B cell (primary cell): ENCODE data around the gene TCF25. TPM values are rescaled to one million over a fixed set of nuclear protein-coding genes. Genes with fewer than 3 reads are reported as not detected.
A peak's percentile ranks its signal among the peaks of the same experiment; 100 is the strongest.

ENCODE experiments used
- ATAC-seq: fragments of 200-7000 bp; cut with Tn5 transposase; one replicate; pipeline ENCODE4 v1.10.0; 2021; ENCODE audit warnings: low read depth, mild to moderate bottlenecking, moderate number of reproducible peaks, moderate library complexity
- CTCF ChIA-PET: fragments of 350-600 bp; sonication (Branson Sonifier 250); formaldehyde crosslinking; loops from one replicate; lab custom pipeline; 2021; ENCODE audit warnings: antibody characterized with exemption, inconsistent platforms; lab: Charles Lee
- POLR2A ChIA-PET: fragments of 350-600 bp; sonication (Branson Sonifier 250); formaldehyde crosslinking; loops from one replicate; lab custom pipeline; 2021; ENCODE audit warnings: antibody characterized with exemption; lab: Charles Lee
- DNase-seq: peaks from one replicate; pipeline ENCODE4 v3.0.0; 2013
- H2AFZ ChIP-seq: 2 replicates; pipeline ENCODE4 v1.6.1; 2012; ENCODE audit warnings: mild to moderate bottlenecking, low read depth, low read length; ENCODE audit not compliant: insufficient read depth, poor library complexity, severe bottlenecking
- H3K27ac ChIP-seq, 2 donors: 1 replicate in 1 of 2; 2 replicates in 1 of 2; pipeline ENCODE4 v1.5.1; 2012 to 2013; ENCODE audit warnings: low read length in 2 of 2, mild to moderate bottlenecking in 2 of 2, moderate library complexity in 1 of 2
- H3K27me3 ChIP-seq, 4 experiments: fragments of 200-600 bp in 1 of 4; sonication (generic) in 1 of 4; replicated peaks in 1 of 4; 1 replicate in 2 of 4; 2 replicates in 2 of 4; pipeline versions ENCODE4 v1.6.1 to v1.7.0; 2013 to 2016; ENCODE audit warnings: low read length in 3 of 4, mild to moderate bottlenecking in 2 of 4, mixed read lengths in 1 of 4, moderate library complexity in 1 of 4; ENCODE audit not compliant: insufficient read depth in 4 of 4, control insufficient read depth in 3 of 4; ENCODE audit errors: control extremely low read depth in 1 of 4
- H3K36me3 ChIP-seq, 2 experiments: replicated peaks in 1 of 2; 1 replicate in 1 of 2; 2 replicates in 1 of 2; pipeline versions ENCODE4 v1.6.1 to v1.7.1; 2013; ENCODE audit warnings: low read length in 1 of 2; ENCODE audit not compliant: insufficient read depth in 2 of 2, control insufficient read depth in 1 of 2; ENCODE audit errors: control extremely low read depth in 1 of 2, extremely low read depth in 1 of 2
- H3K4me1 ChIP-seq, 2 donors: fragments of 200-600 bp in 1 of 2; sonication (generic) in 1 of 2; 1 replicate in 1 of 2; 2 replicates in 1 of 2; pipeline versions ENCODE4 v1.5.1 to v1.6.1; 2013 to 2017; ENCODE audit warnings: low read length in 2 of 2; ENCODE audit not compliant: control insufficient read depth in 2 of 2, insufficient read depth in 2 of 2
- H3K4me2 ChIP-seq: replicated peaks from 2 replicates; pipeline ENCODE3; 2012; ENCODE audit warnings: mild to moderate bottlenecking, low read depth, low read length; ENCODE audit not compliant: poor library complexity, severe bottlenecking
- H3K4me3 ChIP-seq, 5 experiments: fragments of 200-600 bp in 1 of 5; sonication (generic) in 1 of 5; 1 replicate in 3 of 5; 2 replicates in 2 of 5; pipeline versions ENCODE4 v1.5.1 to v1.7.0; 2011 to 2016; ENCODE audit warnings: low read length in 4 of 5, mild to moderate bottlenecking in 4 of 5, low read depth in 2 of 5, control low read depth in 1 of 5, moderate library complexity in 1 of 5; ENCODE audit not compliant: insufficient read depth in 1 of 5; ENCODE audit errors: control extremely low read depth in 1 of 5, extremely low read depth in 1 of 5
- H3K79me2 ChIP-seq: fragments of 200-600 bp; sonication (generic); one replicate; pipeline ENCODE4 v1.6.0; 2016; ENCODE audit warnings: low read length; ENCODE audit not compliant: control insufficient read depth, insufficient read depth
- H3K9ac ChIP-seq: fragments of 200-600 bp; sonication (generic); 2 replicates; pipeline ENCODE4 v1.6.1; 2017; ENCODE audit warnings: mild to moderate bottlenecking, low read length, moderate library complexity
- H3K9me3 ChIP-seq, 3 donors: one replicate each; pipeline versions ENCODE4 v1.6.1 to v1.7.1; 2013; ENCODE audit warnings: low read length in 2 of 3; ENCODE audit not compliant: control insufficient read depth in 2 of 3, insufficient read depth in 1 of 3; ENCODE audit errors: control extremely low read depth in 1 of 3
- H4K20me1 ChIP-seq: 2 replicates; pipeline ENCODE4 v1.6.0; 2012; ENCODE audit warnings: mild to moderate bottlenecking, low read length; ENCODE audit not compliant: insufficient read depth, control insufficient read depth, poor library complexity, severe bottlenecking
- H3K27ac Mint-ChIP-seq: one replicate; pipeline ENCODE4 v1.8.0; 2021; ENCODE audit warnings: mixed read lengths
- H3K27me3 Mint-ChIP-seq: one replicate; pipeline ENCODE4 v1.8.0; 2021; ENCODE audit warnings: mixed read lengths
- H3K4me1 Mint-ChIP-seq: one replicate; pipeline ENCODE4 v1.8.0; 2021; ENCODE audit warnings: mixed read lengths
- H3K4me3 Mint-ChIP-seq: one replicate; pipeline ENCODE4 v1.8.0; 2021; ENCODE audit warnings: mixed read lengths
- H3K9me3 Mint-ChIP-seq: one replicate; pipeline ENCODE4 v1.8.0; 2022; ENCODE audit warnings: mixed read lengths; ENCODE audit not compliant: insufficient read depth
- CTCF ChIP-seq: fragments of 200-600 bp; IDR thresholded peaks from one replicate; pipeline ENCODE4 v1.8.0; 2022; ENCODE audit warnings: antibody characterized with exemption, mild to moderate bottlenecking
- EZH2 ChIP-seq: IDR thresholded peaks from 2 replicates; pipeline ENCODE4 v1.6.1; 2012; ENCODE audit warnings: borderline replicate concordance, low read depth, mild to moderate bottlenecking, moderate library complexity, low read length; ENCODE audit not compliant: insufficient read depth, poor library complexity, severe bottlenecking
- WGBS: methylation state at CpG from one replicate; pipeline ENCODE4 v1.1.5; 2013; ENCODE audit warnings: missing lambda C conversion rate; ENCODE audit not compliant: insufficient coverage; 5-methylcytosine and 5-hydroxymethylcytosine counted together
- intact Hi-C: fragments of 100-400 bp; cut with micrococcal nuclease; formaldehyde crosslinking; loops from one replicate; pipeline ENCODE4 v1.10.0; 2022
- polyA plus RNA-seq: library from polyadenylated mRNA; depleted of rRNA; stranded (reverse); fragments of >200 nt; gene quantifications from 2 replicates; pipeline ENCODE4 v1.2.3, GENCODE V29; 2012
- total RNA-seq, 2 donors: library from RNA; stranded (reverse); fragments of 120-200 nt in 1 of 2; gene quantifications; 1 replicate in 1 of 2; 2 replicates in 1 of 2; pipeline versions ENCODE4 v1.2.3 to v1.2.4, GENCODE V29; 2013 to 2022

TCF25 gene
- total and polyA plus RNA-seq, 2 donors (not counting 1 experiment from before 2014, with no cell fraction given), result 200 to 444 TPM

GRCh38 chr16:89949756-89950155 is 76.4 kb downstream of the TCF25 start:
- peak overlapping the region; percentile 68 for H3K9ac ChIP-seq
- peak overlapping the region; percentile 46 to 72 (median 63) for H3K4me3 ChIP-seq
- Mint-ChIP-seq H3K27ac (peak overlapping the region; percentile 82), H3K9me3 (no peaks in the 10 kb centered on the region), H3K27me3 (peaks cover 8% of the 10 kb centered on the region), H3K4me1 (peaks cover 73% of the 10 kb centered on the region), H3K4me3 (peak overlapping the region; percentile 85)
- H3K4me2 ChIP-seq, result peak overlapping the region; percentile 91
- H3K9me3 ChIP-seq, result peaks cover 0 to 28% (median 0%) of the 10 kb centered on the region in 3 donors
- no peak for TF ChIP-seq CTCF
- no peak for TF ChIP-seq EZH2
- no peak for DNase-seq
- H3K27me3 ChIP-seq, result peaks cover 0 to 3% (median 1%) of the 10 kb centered on the region in 4 experiments
- H3K79me2 ChIP-seq, result peaks cover 48% of the 10 kb centered on the region
- WGBS, result 92% methylated on average over 11 of the region's 12 CpGs
- H3K27ac ChIP-seq, result no peak overlapping the region
- peaks cover 80 to 94% of the 10 kb centered on the region in 2 donors for H3K4me1 ChIP-seq
- no peak for ATAC-seq
- H2AFZ ChIP-seq, result no peak overlapping the region
- peaks cover 0 to 4% of the 10 kb centered on the region in 2 experiments for H3K36me3 ChIP-seq
- CTCF ChIA-PET, result interaction anchor here (2.1 kb wide), 1 partner anchor 23 kb away, joined by 5 read pairs; no protein-coding TSS in a partner anchor
- H4K20me1 ChIP-seq, result peaks cover 57% of the 10 kb centered on the region
- POLR2A ChIA-PET, result interaction anchor here (1.1 kb wide), 1 partner anchor 22 kb away, joined by 3 read pairs; no protein-coding TSS in a partner anchor
- intact Hi-C loops, result loop anchor here (5.0 kb wide), 2 partner anchors 58 to 68 kb away; partner anchors contain the start of gene DBNDD1

GRCh38 chr16:89951509-89951908 is 78.1 kb downstream of the TCF25 start:
- 91% methylated on average over 4 of the region's 5 CpGs for WGBS
- H3K9me3 Mint-ChIP-seq, result no peaks in the 10 kb centered on the region
- POLR2A ChIA-PET, result interaction anchor here (0.7 kb wide), 2 partner anchors 18 to 61 kb away, joined by 3 to 4 read pairs; no protein-coding TSS in a partner anchor

More at GRCh38 chr16:89951509-89951908, 78.1 kb downstream of the TCF25 start:
- Histone ChIP-seq H3K79me2 (peaks cover 54% of the 10 kb centered on the region), H3K4me1 (peaks cover 82 to 94% of the 10 kb centered on the region in 2 donors), H3K4me2 (peak overlapping the region; percentile 22), H4K20me1 (peaks cover 66% of the 10 kb centered on the region), H3K27me3 (peaks cover 0 to 2% (median 0%) of the 10 kb centered on the region in 4 experiments), H3K9me3 (peaks cover 0 to 34% (median 0%) of the 10 kb centered on the region in 3 donors), H2AFZ (no peak overlapping the region), H3K36me3 (peaks cover 0 to 14% of the 10 kb centered on the region in 2 experiments), H3K27ac (no peak overlapping the region), H3K9ac (no peak overlapping the region), H3K4me3 (no peak overlapping the region)
- CTCF ChIA-PET, result interaction anchor here (1.2 to 1.3 kb wide), 3 partner anchors 15 to 67 kb away, joined by 3 to 5 read pairs (median 3); partner anchors contain the start of gene MC1R
- H3K27ac Mint-ChIP-seq, result peak overlapping the region; percentile 69
- H3K27me3 Mint-ChIP-seq, result peaks cover 4% of the 10 kb centered on the region
- ATAC-seq (no peak), DNase-seq (no peak)
- TF ChIP-seq CTCF (no peak), EZH2 (no peak)
- H3K4me1 Mint-ChIP-seq, result peaks cover 77% of the 10 kb centered on the region
- intact Hi-C loops, result loop anchor here (5.0 kb wide), 1 partner anchor 56 kb away; no protein-coding TSS in a partner anchor
- peak overlapping the region; percentile 67 for H3K4me3 Mint-ChIP-seq
